ENCODE data around the gene THSD4.

Gene THSD4

GRCh38 chr15:71562251-71562650 lies 447.0 kb downstream of the THSD4 start:
- no peak for FAIRE-seq

- no peak for FAIRE-seq
Measured at GRCh38 chr15:71564217-71564616, 448.9 kb downstream of the THSD4 start.

GRCh38 chr15:71565006-71565405 lies 449.7 kb downstream of the THSD4 start:
- no peak for FAIRE-seq

GRCh38 chr15:71565631-71566160 lies 450.4 kb downstream of the THSD4 start:
- FAIRE-seq = no peak

- no peak for FAIRE-seq
Measured at GRCh38 chr15:71566226-71566625, 451.0 kb downstream of the THSD4 start.

- FAIRE-seq = no peak
Measured at GRCh38 chr15:71567173-71567572, 451.9 kb downstream of the THSD4 start.

GRCh38 chr15:71568227-71568626 lies 453.0 kb downstream of the THSD4 start:
- FAIRE-seq = no peak

GRCh38 chr15:71570736-71571135 lies 455.5 kb downstream of the THSD4 start:
- no peak for FAIRE-seq

- no peak for FAIRE-seq
Measured at GRCh38 chr15:71571641-71572040, 456.4 kb downstream of the THSD4 start.

GRCh38 chr15:71572452-71573053 lies 457.3 kb downstream of the THSD4 start:
- FAIRE-seq = no peak

- FAIRE-seq = no peak
Measured at GRCh38 chr15:71573599-71573998, 458.3 kb downstream of the THSD4 start.

GRCh38 chr15:71575474-71576045 lies 460.3 kb downstream of the THSD4 start:
- no peak for FAIRE-seq

- FAIRE-seq = no peak
Measured at GRCh38 chr15:71577071-71577470, 461.8 kb downstream of the THSD4 start.

- no peak for FAIRE-seq
Measured at GRCh38 chr15:71581398-71581930, 466.2 kb downstream of the THSD4 start.

GRCh38 chr15:71585159-71585558 lies 469.9 kb downstream of the THSD4 start:
- no peak for FAIRE-seq

- FAIRE-seq = no peak
Measured at GRCh38 chr15:71586463-71586862, 471.2 kb downstream of the THSD4 start.

GRCh38 chr15:71588746-71589145 lies 473.5 kb downstream of the THSD4 start:
- no peak for FAIRE-seq

- FAIRE-seq = no peak
Measured at GRCh38 chr15:71591057-71591456, 475.8 kb downstream of the THSD4 start.

GRCh38 chr15:71592203-71592602 lies 476.9 kb downstream of the THSD4 start:
- no peak for FAIRE-seq

- no peak for FAIRE-seq
Measured at GRCh38 chr15:71595846-71596553, 480.7 kb downstream of the THSD4 start.

GRCh38 chr15:71596672-71597071 lies 481.4 kb downstream of the THSD4 start:
- no peak for FAIRE-seq

GRCh38 chr15:71597126-71597525 lies 481.9 kb downstream of the THSD4 start:
- FAIRE-seq = no peak

GRCh38 chr15:71597637-71598036 lies 482.4 kb downstream of the THSD4 start:
- no peak for FAIRE-seq

GRCh38 chr15:71598741-71599140 lies 483.5 kb downstream of the THSD4 start:
- no peak for FAIRE-seq
